Prostate gland (tissue), 2 donors: Measurements from ENCODE around the gene DYNC1LI2. TPM values are rescaled to one million over a fixed set of nuclear protein-coding genes. Genes with fewer than 3 reads are reported as not detected.
"Not testable (repeated sequence)": the region's sequence is repeated elsewhere in the genome, so short reads cannot be mapped to it uniquely, and the experiment has no call there.

ENCODE experiments used
- DNase-seq: peaks from one replicate; pipeline ENCODE4 v3.0.0-alpha.2; 2019; ENCODE audit warnings: low spot score
- H3K27ac ChIP-seq, 2 donors: fragments of 200-600 bp; sonication (generic); 2 replicates each; pipeline ENCODE4 v1.5.1; 2017 to 2019
- H3K27me3 ChIP-seq: fragments of 200-600 bp; sonication (generic); replicated peaks from 2 replicates; pipeline ENCODE4 v1.5.1; 2019; ENCODE audit not compliant: insufficient read depth
- H3K36me3 ChIP-seq, 2 donors: fragments of 200-600 bp; sonication (generic); 1 replicate in 1 of 2; 2 replicates in 1 of 2; pipeline versions ENCODE4 v1.5.1 to v1.8.1; 2017 to 2019
- H3K4me1 ChIP-seq: fragments of 200-600 bp; sonication (generic); replicated peaks from 2 replicates; pipeline ENCODE4 v1.5.1; 2019
- H3K4me3 ChIP-seq, 2 donors: fragments of 200-600 bp; sonication (generic); 2 replicates each; pipeline ENCODE4 v1.5.1; 2017 to 2019
- H3K9me3 ChIP-seq: fragments of 200-600 bp; sonication (generic); 2 replicates; pipeline ENCODE4 v1.5.1; 2017
- POLR2A ChIP-seq: fragments of 450-650 bp; IDR thresholded peaks from one replicate; pipeline ENCODE4 v1.6.1; 2016; ENCODE audit warnings: antibody characterized with exemption, mild to moderate bottlenecking
- POLR2AphosphoS5 ChIP-seq: sonication (generic); formaldehyde crosslinking; IDR thresholded peaks from one replicate; pipeline ENCODE4 v1.6.1; 2017; ENCODE audit warnings: antibody characterized with exemption
- WGBS: methylation state at CpG from one replicate; pipeline ENCODE4 v1.1.5; 2018; 5-methylcytosine and 5-hydroxymethylcytosine counted together
- intact Hi-C: fragments of 100-400 bp; cut with DNase I; formaldehyde crosslinking; loops from one replicate; pipeline ENCODE4 v1.14.2; 2022
- total RNA-seq, 2 donors: library from RNA; depleted of rRNA; stranded (reverse); fragments of >200 nt; gene quantifications; one replicate each; pipeline ENCODE4 v1.1.0, GENCODE V29; 2016
- TF ChIP-seq, protein P1 (sequence below), 4 experiments: fragments of 200-600 bp in 2 of 4; fragments of 450-650 bp in 2 of 4; sonication (generic) in 2 of 4; IDR thresholded peaks; 1 replicate in 3 of 4; 2 replicates in 1 of 4; pipeline ENCODE4 v1.5.1; 2016 to 2019; ENCODE audit warnings: antibody characterized with exemption in 4 of 4, mild to moderate bottlenecking in 2 of 4, moderate library complexity in 2 of 4

Gene DYNC1LI2
- total RNA-seq, 2 donors from 2014 or later: 98.1 to 149 TPM

DNA sequence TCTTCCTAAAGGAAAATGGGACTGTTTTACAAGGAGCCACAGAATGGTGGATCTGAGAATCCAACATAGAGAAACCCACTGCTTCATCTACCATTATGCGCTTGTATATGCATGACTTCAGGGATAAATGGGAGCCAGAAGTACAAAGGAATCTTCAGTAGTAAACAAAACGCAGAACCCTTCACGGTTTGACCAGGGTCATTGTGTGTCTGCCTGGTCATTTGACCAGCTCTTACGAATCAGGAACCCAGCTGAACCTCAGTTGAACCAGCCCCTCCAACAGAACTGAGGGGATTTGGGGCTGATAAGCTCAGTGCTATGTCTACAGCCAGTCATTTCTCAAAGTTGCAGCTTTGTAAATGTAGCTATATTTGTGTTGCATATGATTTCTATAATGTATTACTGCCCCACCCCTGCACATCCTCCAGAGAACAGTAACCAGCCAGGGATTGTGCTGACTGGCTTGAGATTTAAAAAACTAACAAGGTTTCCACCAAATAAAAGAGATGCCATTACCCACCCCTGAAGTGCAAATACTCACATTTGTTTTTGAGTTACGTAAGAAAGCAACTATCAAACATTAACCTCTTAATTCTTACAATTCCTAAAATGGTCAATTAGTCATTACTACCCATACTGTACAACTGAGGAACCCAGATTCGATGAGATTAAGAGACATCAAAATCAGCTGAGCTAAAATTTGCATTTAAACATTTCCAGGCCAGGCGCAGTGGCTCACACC is 61.1 kb downstream of the DYNC1LI2 start:
- Histone ChIP-seq H3K4me3 (no peak overlapping the region), H3K36me3 (no peaks in the 10 kb centered on the region), H3K4me1 (no peaks in the 10 kb centered on the region), H3K9me3 (no peaks in the 10 kb centered on the region), H3K27me3 (no peaks in the 10 kb centered on the region), H3K27ac (no peak overlapping the region)
- no peak for DNase-seq
- intact Hi-C loops: no loop called here
- WGBS: 58% methylated on average over 7 of the region's 7 CpGs
- no peak for TF ChIP-seq POLR2A
- TF ChIP-seq, protein P1, sequence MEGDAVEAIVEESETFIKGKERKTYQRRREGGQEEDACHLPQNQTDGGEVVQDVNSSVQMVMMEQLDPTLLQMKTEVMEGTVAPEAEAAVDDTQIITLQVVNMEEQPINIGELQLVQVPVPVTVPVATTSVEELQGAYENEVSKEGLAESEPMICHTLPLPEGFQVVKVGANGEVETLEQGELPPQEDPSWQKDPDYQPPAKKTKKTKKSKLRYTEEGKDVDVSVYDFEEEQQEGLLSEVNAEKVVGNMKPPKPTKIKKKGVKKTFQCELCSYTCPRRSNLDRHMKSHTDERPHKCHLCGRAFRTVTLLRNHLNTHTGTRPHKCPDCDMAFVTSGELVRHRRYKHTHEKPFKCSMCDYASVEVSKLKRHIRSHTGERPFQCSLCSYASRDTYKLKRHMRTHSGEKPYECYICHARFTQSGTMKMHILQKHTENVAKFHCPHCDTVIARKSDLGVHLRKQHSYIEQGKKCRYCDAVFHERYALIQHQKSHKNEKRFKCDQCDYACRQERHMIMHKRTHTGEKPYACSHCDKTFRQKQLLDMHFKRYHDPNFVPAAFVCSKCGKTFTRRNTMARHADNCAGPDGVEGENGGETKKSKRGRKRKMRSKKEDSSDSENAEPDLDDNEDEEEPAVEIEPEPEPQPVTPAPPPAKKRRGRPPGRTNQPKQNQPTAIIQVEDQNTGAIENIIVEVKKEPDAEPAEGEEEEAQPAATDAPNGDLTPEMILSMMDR (IDR thresholded peaks at IDR 0.05): no peak
- no peak for TF ChIP-seq POLR2AphosphoS5

DNA sequence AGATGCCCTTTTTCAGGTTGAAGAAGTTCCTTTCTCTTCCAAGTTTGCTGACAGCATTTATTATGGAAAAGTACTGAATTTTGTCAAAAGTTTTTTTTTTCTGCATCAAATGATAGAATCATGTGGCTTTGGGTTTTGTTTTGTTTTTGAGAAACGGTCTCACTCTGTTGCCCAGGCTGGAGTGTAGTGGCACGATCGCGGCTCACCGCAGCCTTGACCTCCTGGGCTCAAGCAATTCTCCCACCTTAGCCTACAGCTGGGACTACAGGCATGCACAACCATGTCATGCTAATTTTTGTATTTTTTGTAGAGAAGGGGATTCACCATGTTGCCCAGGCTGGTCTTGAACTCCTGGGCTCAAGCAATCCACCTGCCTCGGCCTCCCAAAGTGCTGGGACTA is 62.1 kb downstream of the DYNC1LI2 start:
- TF ChIP-seq, protein P1 (IDR thresholded peaks at IDR 0.05): no peak
- TF ChIP-seq POLR2A (no peak), POLR2AphosphoS5 (no peak)
- Histone ChIP-seq H3K4me3 (no peak overlapping the region), H3K27me3 (no peaks in the 10 kb centered on the region), H3K4me1 (no peaks in the 10 kb centered on the region), H3K36me3 (no peaks in the 10 kb centered on the region), H3K9me3 (no peaks in the 10 kb centered on the region), H3K27ac (no peak overlapping the region)
- intact Hi-C loops: no loop called here
- no peak for DNase-seq
- WGBS: 95% methylated on average over 6 of the region's 6 CpGs

DNA sequence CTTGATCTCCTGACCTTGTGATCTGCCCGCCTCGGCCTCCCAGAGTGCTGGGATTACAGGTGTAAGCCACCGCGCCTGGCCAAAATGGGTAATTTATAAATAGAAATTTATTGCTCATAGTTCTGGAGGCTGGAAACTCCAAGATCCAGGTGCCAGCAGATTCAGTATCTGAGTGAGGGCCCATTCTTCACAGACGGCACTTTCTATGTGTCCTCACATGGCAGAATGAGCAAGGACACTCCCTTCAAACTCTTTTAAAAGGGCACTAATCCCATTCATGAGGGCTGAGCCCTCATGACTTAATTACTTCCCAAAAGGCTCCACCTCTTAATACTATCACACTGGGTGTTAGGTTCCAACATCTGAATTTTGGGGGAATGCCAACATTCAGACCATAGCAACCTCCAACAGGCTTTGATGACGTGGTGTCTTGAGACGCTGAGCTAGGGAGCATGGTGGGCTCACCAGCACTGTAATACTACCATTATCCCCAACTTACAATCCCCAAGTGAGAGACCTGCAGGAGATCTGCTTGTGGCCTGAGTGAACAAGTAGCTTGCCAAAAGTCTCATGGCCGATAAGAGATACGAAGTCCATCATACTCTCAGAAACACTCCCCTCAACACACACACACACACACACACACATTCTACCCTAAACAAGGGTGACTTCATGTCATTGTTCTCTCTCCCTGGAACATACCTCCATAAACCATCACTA is 63.3 kb downstream of the DYNC1LI2 start:
- Histone ChIP-seq H3K27me3 (no peaks in the 10 kb centered on the region), H3K4me1 (no peaks in the 10 kb centered on the region), H3K36me3 (no peaks in the 10 kb centered on the region), H3K27ac (no peak overlapping the region), H3K4me3 (no peak overlapping the region), H3K9me3 (no peaks in the 10 kb centered on the region)
- no peak for DNase-seq
- 94% methylated on average over 9 of the region's 9 CpGs for WGBS
- intact Hi-C loops: no loop called here
- TF ChIP-seq, protein P1 (IDR thresholded peaks at IDR 0.05): no peak
- no peak for TF ChIP-seq POLR2AphosphoS5
- no peak for TF ChIP-seq POLR2A

DNA sequence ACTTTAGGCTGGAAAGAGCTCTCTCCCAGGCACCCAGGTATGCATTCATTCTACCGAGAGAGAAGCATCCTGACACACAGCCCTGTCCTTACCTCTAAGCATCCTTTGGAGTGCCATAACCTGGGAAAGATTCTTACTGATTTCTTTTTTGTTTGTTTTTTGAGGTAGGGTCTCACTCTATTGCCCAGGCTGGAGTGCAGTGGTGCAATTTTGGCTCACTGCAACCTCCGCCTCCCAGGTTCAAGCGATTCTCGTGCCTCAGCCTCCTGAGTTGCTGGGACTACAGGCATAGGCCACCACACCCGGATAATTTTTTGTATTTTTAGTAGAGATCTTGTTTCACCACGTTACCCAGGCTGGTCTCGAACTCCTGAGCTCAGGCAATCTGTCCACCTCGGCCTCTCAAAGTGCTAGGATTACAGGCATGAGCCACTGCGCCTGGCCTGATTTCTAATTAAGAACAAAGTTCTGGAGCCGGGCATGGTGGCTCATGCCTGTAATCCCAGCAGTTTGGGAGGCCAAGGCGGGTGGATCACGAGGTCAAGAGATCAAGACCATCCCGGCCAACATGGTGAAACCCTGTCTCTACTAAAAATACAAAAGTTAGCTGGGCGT is 65.8 kb downstream of the DYNC1LI2 start:
- H3K9me3 ChIP-seq, H3K4me3 ChIP-seq, H3K27me3 ChIP-seq, H3K4me1 ChIP-seq, H3K36me3 ChIP-seq, intact Hi-C loops, H3K27ac ChIP-seq, DNase-seq: not testable (repeated sequence)
- WGBS: 94% methylated on average over 14 of the region's 14 CpGs

DNA sequence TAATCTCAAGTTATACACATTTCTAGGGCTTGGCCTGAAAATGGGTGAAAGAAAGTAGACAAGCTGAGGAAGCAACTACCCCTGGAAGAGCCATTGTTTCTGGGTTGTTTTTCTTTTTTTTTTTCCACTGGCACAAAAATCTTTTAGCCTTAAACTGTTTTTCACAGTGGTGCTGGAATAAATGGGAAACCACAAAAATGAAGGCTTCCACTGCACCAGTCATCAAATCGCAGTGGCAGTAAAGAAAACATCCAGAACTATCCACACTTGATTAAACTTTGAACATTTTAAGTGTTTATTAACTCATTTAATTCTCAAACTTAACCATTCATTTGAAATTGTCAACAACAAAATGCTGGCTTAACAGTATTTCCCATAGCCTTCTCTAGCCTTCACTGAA is 69.1 kb downstream of the DYNC1LI2 start:
- Histone ChIP-seq H3K27ac (no peak overlapping the region), H3K4me3 (no peak overlapping the region), H3K36me3 (no peaks in the 10 kb centered on the region), H3K27me3 (no peaks in the 10 kb centered on the region), H3K9me3 (no peaks in the 10 kb centered on the region), H3K4me1 (no peaks in the 10 kb centered on the region)
- WGBS: 78% methylated on average over 1 of the region's 1 CpG
- DNase-seq: no peak
- intact Hi-C loops: no loop called here
- TF ChIP-seq, protein P1 (IDR thresholded peaks at IDR 0.05): no peak
- TF ChIP-seq POLR2A: no peak
- TF ChIP-seq POLR2AphosphoS5: no peak
